Nephron (organoid): Measurements from ENCODE around the gene KRT23.

Source experiments
- H3K27ac Mint-ChIP-seq, 3 experiments: 2 replicates each; pipeline ENCODE4 v1.8.0; 2020; ENCODE audit warnings: mixed read lengths in 3 of 3, mild to moderate bottlenecking in 2 of 3, moderate library complexity in 1 of 3
- H3K27me3 Mint-ChIP-seq: 2 replicates; pipeline ENCODE4 v1.8.0; 2021; ENCODE audit warnings: low read depth, mild to moderate bottlenecking, moderate library complexity, mixed read lengths
- H3K36me3 Mint-ChIP-seq: 2 replicates; pipeline ENCODE4 v1.8.0; 2020; ENCODE audit warnings: low read depth, mixed read lengths
- H3K4me1 Mint-ChIP-seq: 2 replicates; pipeline ENCODE4 v1.8.0; 2020; ENCODE audit warnings: mixed read lengths
- H3K4me3 Mint-ChIP-seq, 3 experiments: 2 replicates each; pipeline ENCODE4 v1.8.0; 2020; ENCODE audit warnings: mild to moderate bottlenecking in 3 of 3, mixed read lengths in 3 of 3, moderate library complexity in 2 of 3
- H3K9me3 Mint-ChIP-seq: 2 replicates; pipeline ENCODE4 v1.8.0; 2020; ENCODE audit warnings: mixed read lengths
- TF ChIP-seq, protein P1 (sequence below), 3 experiments: fragments of 200-600 bp; sonication (generic); IDR thresholded peaks; one replicate each; pipeline ENCODE4 v1.5.0; 2021; ENCODE audit warnings: antibody characterized with exemption in 3 of 3; ENCODE audit not compliant: unreplicated experiment in 3 of 3

The KRT23 gene

DNA sequence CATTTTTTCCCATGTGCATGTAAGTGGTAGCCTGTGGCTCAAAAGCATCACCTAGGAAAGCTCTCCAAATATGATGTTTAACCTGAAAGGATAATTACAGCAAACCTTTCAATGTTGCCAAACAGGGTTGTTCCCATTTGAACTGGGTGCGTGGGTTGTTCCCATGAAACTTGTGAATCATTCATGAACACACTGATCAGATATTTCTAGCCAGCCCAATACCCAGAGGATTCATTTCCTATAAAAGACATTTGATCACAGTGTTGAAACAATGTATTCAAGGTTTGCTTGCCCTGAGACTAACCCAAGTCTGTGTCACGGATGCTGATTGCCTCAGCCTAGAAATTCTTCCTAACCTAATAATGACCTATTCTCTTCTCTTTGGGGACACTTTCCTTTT lies 16.4 kb upstream of the KRT23 start:
- Mint-ChIP-seq H3K4me3 (no peak overlapping the region), H3K9me3 (no peaks in the 10 kb centered on the region), H3K36me3 (no peaks in the 10 kb centered on the region), H3K27me3 (peaks cover 17% of the 10 kb centered on the region), H3K27ac (no peak overlapping the region), H3K4me1 (peaks cover 70% of the 10 kb centered on the region)
- TF ChIP-seq, protein P1, sequence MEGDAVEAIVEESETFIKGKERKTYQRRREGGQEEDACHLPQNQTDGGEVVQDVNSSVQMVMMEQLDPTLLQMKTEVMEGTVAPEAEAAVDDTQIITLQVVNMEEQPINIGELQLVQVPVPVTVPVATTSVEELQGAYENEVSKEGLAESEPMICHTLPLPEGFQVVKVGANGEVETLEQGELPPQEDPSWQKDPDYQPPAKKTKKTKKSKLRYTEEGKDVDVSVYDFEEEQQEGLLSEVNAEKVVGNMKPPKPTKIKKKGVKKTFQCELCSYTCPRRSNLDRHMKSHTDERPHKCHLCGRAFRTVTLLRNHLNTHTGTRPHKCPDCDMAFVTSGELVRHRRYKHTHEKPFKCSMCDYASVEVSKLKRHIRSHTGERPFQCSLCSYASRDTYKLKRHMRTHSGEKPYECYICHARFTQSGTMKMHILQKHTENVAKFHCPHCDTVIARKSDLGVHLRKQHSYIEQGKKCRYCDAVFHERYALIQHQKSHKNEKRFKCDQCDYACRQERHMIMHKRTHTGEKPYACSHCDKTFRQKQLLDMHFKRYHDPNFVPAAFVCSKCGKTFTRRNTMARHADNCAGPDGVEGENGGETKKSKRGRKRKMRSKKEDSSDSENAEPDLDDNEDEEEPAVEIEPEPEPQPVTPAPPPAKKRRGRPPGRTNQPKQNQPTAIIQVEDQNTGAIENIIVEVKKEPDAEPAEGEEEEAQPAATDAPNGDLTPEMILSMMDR (IDR thresholded peaks at IDR 0.05; ENCODE audit: unreplicated experiment in 3 of 3) = no peak

DNA sequence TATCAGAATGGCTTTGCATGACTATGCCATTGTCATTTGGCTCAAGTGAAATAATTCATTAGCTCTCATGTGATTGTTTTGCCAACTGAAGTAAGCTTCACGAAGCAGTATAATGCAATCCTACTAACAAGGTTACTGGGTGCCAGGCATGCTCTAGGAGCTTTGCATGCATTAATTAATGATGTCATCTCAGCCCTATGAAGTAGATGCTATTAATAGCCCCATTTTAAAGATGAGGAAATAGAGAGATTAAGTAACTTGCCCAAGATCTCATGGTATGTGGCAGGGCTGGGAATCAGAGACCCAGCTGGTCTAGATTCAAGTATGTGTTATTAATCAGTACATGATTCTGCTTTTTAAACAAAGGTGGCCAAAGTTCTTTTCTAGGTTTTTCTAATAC lies 15.2 kb upstream of the KRT23 start:
- H3K27ac Mint-ChIP-seq = no peak overlapping the region
- peaks cover 13% of the 10 kb centered on the region for H3K27me3 Mint-ChIP-seq
- peaks cover 62% of the 10 kb centered on the region for H3K4me1 Mint-ChIP-seq
- H3K9me3 Mint-ChIP-seq = no peaks in the 10 kb centered on the region
- no peak overlapping the region for H3K4me3 Mint-ChIP-seq
- TF ChIP-seq, protein P1 (IDR thresholded peaks at IDR 0.05; ENCODE audit: unreplicated experiment in 3 of 3) = no peak
- no peaks in the 10 kb centered on the region for H3K36me3 Mint-ChIP-seq

- Mint-ChIP-seq H3K4me3 (no peak overlapping the region), H3K27me3 (peaks cover 13% of the 10 kb centered on the region), H3K4me1 (peaks cover 60% of the 10 kb centered on the region), H3K36me3 (no peaks in the 10 kb centered on the region), H3K9me3 (no peaks in the 10 kb centered on the region), H3K27ac (no peak overlapping the region)
- TF ChIP-seq, protein P1 (IDR thresholded peaks at IDR 0.05; ENCODE audit: unreplicated experiment in 3 of 3) = no peak
Observed at GRCh38 chr17:40952154-40952553, 14.7 kb upstream of the KRT23 start.

DNA sequence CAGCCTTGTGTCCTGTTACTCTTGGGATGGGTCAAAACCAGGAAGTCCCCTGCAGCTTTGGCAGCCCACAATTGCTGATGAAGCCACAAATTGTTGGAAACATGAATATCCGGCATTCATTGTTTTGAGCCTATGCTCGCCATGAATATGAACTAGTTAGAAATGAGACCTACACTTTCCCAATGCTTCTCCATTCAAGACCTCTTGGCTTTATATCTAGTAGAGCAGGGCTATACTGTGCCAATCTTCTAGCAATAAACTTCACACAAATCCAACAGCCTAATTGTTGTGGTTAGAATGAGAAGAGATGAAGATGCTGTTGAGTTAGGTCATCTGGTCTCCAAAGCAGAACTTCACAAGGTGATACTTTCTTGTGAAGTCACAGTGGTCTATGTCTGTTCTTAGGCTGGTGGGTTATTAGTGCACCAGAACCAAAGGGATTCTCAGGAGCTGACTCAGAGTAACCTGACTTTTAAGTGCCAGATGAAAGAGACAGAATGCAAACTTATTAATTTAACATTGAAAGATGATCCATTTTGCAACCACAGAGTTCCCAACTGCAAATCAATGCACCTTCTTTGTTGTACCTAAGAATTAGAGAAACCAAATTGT lies 13.7 kb upstream of the KRT23 start:
- Mint-ChIP-seq H3K36me3 (no peaks in the 10 kb centered on the region), H3K4me3 (no peak overlapping the region), H3K4me1 (peaks cover 56% of the 10 kb centered on the region), H3K27ac (no peak overlapping the region), H3K27me3 (peaks cover 13% of the 10 kb centered on the region), H3K9me3 (no peaks in the 10 kb centered on the region)
- TF ChIP-seq, protein P1 (IDR thresholded peaks at IDR 0.05; ENCODE audit: unreplicated experiment in 3 of 3) = no peak

GRCh38 chr17:40950176-40950575 lies 12.7 kb upstream of the KRT23 start:
- no peak overlapping the region for H3K4me3 Mint-ChIP-seq
- TF ChIP-seq, protein P1 (IDR thresholded peaks at IDR 0.05; ENCODE audit: unreplicated experiment in 3 of 3) = no peak
- H3K9me3 Mint-ChIP-seq = no peaks in the 10 kb centered on the region

GRCh38 chr17:40949418-40949817 lies 12.0 kb upstream of the KRT23 start:
- Mint-ChIP-seq H3K27me3 (peaks cover 10% of the 10 kb centered on the region), H3K27ac (peak overlapping the region; percentile 4 to 53 (median 31)), H3K36me3 (no peaks in the 10 kb centered on the region), H3K4me1 (peaks cover 45% of the 10 kb centered on the region), H3K4me3 (no peak overlapping the region), H3K9me3 (peaks cover 2% of the 10 kb centered on the region)
- TF ChIP-seq, protein P1 (IDR thresholded peaks at IDR 0.05; ENCODE audit: unreplicated experiment in 3 of 3) = no peak

More at GRCh38 chr17:40950176-40950575, 12.7 kb upstream of the KRT23 start:
- Mint-ChIP-seq H3K27ac (peak overlapping the region in 2 of 3 experiments; percentile 6 to 12), H3K27me3 (peaks cover 13% of the 10 kb centered on the region), H3K4me1 (peaks cover 48% of the 10 kb centered on the region), H3K36me3 (no peaks in the 10 kb centered on the region)
